ENCODE measurements around the gene PKP3.
A peak's percentile ranks its signal among the peaks of the same experiment; 100 is the strongest.
"Not testable (repeated sequence)": the region's sequence is repeated elsewhere in the genome, so short reads cannot be mapped to it uniquely, and the experiment has no call there.

PKP3 gene

GRCh38 chr11:391117-392017 is 2.6 kb upstream of the PKP3 start:
- no peak for DNase-seq
- intact Hi-C loops (cut with DNase I): no loop called here

- intact Hi-C loops (cut with DNase I): no loop called here
- DNase-seq: no peak
Measured at GRCh38 chr11:392102-392777, 1.8 kb upstream of the PKP3 start.

GRCh38 chr11:393219-394033 is 583 bp upstream of the PKP3 start:
- intact Hi-C loops (cut with DNase I): no loop called here
- DNase-seq: no peak

- no peak for DNase-seq
Measured at GRCh38 chr11:394858-395655, 1.0 kb downstream of the PKP3 start.

GRCh38 chr11:395866-396265 is 1.9 kb downstream of the PKP3 start:
- intact Hi-C loops (cut with DNase I): no loop called here
- DNase-seq: no peak

More at GRCh38 chr11:394858-395655, 1.0 kb downstream of the PKP3 start:
- intact Hi-C loops (cut with DNase I): no loop called here

- intact Hi-C loops (cut with DNase I): no loop called here
- DNase-seq: no peak
Measured at GRCh38 chr11:396511-396947, 2.5 kb downstream of the PKP3 start.

- peak in 8 of 10 donors; percentile 55 to 96 (median 74) for DNase-seq
- intact Hi-C loops (cut with DNase I): no loop called here
Measured at GRCh38 chr11:396948-397548, 3.0 kb downstream of the PKP3 start.

GRCh38 chr11:398826-399225 is 4.8 kb downstream of the PKP3 start:
- peak in 1 of 10 donors; percentile 66 for DNase-seq
- intact Hi-C loops (cut with DNase I): no loop called here

GRCh38 chr11:399731-400211 is 5.8 kb downstream of the PKP3 start:
- DNase-seq: peak in 1 of 10 donors; percentile 73
- intact Hi-C loops (cut with DNase I): no loop called here

GRCh38 chr11:400241-400689 is 6.3 kb downstream of the PKP3 start:
- peak in 1 of 10 donors; percentile 76 for DNase-seq
- intact Hi-C loops (cut with DNase I): no loop called here

- intact Hi-C loops (cut with DNase I); DNase-seq: not testable (repeated sequence)
Measured at GRCh38 chr11:401196-401595, 7.2 kb downstream of the PKP3 start.

- intact Hi-C loops (cut with DNase I): no loop called here
Measured at GRCh38 chr11:403021-403760, 9.2 kb downstream of the PKP3 start.

GRCh38 chr11:403761-404431 is 9.9 kb downstream of the PKP3 start:
- intact Hi-C loops (cut with DNase I): no loop called here
- peak in 2 of 10 donors; percentile 84 to 85 for DNase-seq

More at GRCh38 chr11:403021-403760, 9.2 kb downstream of the PKP3 start:
- DNase-seq: peak in 1 of 10 donors; percentile 80

- DNase-seq: peak in 1 of 10 donors; percentile 75
- intact Hi-C loops (cut with DNase I): no loop called here
Measured at GRCh38 chr11:404551-405264, 10.7 kb downstream of the PKP3 start.

GRCh38 chr11:405323-405953 is 11.4 kb downstream of the PKP3 start:
- DNase-seq: peak in 6 of 10 donors; percentile 32 to 89 (median 56)
- intact Hi-C loops (cut with DNase I): no loop called here

GRCh38 chr11:405954-406795 is 12.2 kb downstream of the PKP3 start:
- intact Hi-C loops (cut with DNase I): loop anchor here (2.0 kb wide), 1 partner anchor 113 kb away; no protein-coding TSS in a partner anchor
- peak in 3 of 10 donors; percentile 64 to 83 (median 82) for DNase-seq
